Inflammatory macrophage treated with lipopolysaccharide for 4 hours (primary cell): ENCODE data around the gene TSACC.
A peak's percentile ranks its signal among the peaks of the same experiment; 100 is the strongest.

ENCODE experiments used
- DNase-seq: peaks from one replicate; pipeline ENCODE4 v3.0.0-alpha.2; 2020

The TSACC gene

DNA sequence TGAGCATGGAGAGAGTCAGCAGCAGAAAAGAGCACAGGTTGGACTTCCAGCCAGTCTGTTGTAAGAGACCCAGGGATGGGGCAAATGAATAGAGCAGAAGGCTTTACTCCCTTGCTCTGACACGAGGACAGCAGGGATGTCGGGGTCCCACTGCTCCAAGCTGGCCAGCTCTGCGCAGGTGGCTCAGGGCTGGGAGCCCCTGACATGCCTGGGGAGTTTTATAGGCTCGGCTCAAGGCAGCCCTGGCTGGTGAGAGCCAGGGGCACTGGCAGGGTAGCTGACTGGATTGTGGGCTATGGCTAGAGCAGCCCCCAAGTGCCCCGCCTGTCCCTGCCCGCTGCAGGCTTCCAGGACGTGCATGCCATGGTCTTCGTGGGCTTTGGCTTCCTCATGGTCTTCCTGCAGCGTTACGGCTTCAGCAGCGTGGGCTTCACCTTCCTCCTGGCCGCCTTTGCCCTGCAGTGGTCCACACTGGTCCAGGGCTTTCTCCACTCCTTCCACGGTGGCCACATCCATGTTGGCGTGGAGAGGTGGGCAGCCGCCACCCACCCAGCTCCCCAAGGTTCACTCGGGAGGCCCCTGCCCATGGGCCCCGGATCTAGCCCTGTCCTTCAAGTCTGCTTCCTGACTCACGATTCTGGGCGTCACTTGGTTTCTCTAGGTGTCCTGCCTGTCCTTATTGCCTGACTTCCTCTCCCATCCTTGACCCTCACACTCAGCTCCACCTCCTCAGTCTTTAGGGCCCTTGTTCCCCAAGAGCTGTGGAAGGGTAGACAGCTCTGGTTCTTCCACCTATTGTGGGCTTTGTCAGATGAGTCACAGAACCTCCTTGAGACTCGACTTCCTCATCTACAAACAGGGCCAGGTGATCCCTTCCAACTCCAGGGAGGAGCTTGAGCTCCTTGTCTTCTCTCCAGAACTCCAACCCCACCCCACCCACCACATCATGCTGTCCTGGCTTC, 38.9 kb downstream of the TSACC start:
- no peak for DNase-seq

GRCh38 chr1:156378557-156378956, 40.2 kb downstream of the TSACC start:
- no peak for DNase-seq

GRCh38 chr1:156379420-156380165, 41.3 kb downstream of the TSACC start:
- DNase-seq: no peak

- no peak for DNase-seq
Measured at GRCh38 chr1:156382561-156382960, 44.2 kb downstream of the TSACC start.

DNA sequence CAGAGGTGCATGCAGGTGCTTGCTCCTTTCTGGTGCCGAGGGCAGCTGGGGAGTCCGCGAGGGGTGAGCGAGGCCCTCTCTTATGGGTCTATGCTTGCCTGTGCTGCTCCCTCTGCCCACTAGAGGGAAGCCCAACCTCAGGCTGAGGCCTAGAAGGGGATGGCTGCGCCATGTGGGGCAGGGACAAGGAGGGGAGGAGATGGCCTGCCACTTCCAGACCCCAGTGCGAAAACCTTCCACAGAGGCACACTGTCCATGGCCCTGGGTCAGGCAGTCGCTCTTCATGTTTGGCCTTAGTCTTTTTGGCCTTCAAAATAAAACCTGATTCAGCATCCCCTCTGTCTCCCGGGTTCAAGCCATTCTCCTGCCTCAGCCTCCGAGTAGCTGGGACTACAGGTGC, 44.7 kb downstream of the TSACC start:
- peak; percentile 63 for DNase-seq

DNA sequence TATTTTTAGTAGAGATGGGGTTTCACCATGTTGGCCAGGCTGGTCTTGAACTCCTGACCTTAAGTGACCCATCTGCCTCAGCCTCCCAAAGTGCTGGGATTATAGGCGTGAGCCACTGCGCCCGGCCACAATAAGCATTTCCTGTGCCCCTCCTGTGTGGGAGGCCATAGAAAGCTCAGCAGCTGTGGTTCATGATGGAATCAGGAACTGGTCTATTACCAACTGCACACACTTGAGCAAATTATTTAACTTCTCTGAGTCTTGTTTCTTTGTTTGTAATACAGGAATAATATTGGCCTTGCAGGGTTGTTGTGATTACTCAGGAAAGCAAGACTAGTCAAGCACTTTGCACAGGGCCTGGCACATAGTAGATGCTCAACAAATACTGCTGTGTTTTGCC, 45.7 kb downstream of the TSACC start:
- peak; percentile 82 for DNase-seq

DNA sequence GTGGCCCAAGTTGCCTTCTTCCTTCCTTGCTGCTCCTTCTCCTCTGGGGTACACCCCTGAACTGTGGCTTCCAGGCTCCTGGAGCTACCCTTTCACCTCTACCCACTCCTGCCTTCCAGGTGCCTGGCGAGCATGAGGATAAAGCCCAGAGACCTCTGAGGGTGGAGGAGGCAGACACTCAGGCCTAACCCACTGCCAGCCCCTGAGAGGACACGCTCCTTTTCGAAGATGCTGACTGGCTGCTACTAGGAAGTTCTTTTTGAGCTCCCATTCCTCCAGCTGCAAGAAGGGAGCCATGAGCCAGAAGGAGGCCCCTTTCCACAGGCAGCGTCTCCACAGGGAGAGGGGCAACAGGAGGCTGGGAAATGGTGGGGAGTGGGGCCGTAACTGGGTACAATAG, 46.3 kb downstream of the TSACC start:
- DNase-seq: no peak

GRCh38 chr1:156385534-156386031, 47.3 kb downstream of the TSACC start:
- peak; percentile 60 for DNase-seq

DNA sequence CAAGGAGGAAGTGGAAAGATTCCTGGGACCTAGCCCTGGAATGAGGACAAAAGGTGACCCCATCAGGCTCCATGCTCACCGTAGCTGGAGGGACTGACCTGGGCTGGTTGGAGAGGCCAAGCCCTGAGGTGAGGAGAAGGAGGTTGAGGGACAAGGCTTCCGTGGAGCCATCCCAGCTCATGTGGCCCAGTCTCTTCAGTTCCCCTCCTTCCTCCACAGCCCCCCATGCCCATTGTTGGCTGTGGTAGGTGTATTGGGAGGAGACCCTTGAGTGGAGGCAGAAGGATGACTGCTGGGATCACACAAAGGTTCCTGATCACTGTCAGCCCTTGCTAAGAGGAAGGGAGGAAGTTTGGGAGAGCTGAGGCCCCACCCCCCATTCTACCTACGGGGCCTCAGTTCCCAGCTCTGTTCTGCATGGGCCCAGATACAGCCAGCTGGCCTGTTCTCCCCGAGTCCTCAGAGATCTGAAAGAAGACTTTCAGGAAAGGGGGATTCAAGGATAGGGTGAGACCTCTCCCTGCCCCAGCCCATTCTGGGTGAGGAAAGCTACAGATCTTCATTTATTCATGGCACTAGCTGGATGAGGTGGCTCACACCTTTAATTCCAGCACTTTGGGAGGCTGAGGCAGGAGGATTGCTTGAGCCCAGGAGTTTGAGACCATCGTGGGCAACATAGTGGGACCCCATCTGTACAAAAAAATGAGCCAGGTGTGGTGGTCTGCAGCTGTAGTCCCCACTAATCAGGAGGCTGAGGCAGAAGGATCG, 48.0 kb downstream of the TSACC start:
- no peak for DNase-seq

GRCh38 chr1:156386949-156387869, 48.9 kb downstream of the TSACC start:
- DNase-seq: no peak

GRCh38 chr1:156387870-156388173, 49.5 kb downstream of the TSACC start:
- no peak for DNase-seq

DNA sequence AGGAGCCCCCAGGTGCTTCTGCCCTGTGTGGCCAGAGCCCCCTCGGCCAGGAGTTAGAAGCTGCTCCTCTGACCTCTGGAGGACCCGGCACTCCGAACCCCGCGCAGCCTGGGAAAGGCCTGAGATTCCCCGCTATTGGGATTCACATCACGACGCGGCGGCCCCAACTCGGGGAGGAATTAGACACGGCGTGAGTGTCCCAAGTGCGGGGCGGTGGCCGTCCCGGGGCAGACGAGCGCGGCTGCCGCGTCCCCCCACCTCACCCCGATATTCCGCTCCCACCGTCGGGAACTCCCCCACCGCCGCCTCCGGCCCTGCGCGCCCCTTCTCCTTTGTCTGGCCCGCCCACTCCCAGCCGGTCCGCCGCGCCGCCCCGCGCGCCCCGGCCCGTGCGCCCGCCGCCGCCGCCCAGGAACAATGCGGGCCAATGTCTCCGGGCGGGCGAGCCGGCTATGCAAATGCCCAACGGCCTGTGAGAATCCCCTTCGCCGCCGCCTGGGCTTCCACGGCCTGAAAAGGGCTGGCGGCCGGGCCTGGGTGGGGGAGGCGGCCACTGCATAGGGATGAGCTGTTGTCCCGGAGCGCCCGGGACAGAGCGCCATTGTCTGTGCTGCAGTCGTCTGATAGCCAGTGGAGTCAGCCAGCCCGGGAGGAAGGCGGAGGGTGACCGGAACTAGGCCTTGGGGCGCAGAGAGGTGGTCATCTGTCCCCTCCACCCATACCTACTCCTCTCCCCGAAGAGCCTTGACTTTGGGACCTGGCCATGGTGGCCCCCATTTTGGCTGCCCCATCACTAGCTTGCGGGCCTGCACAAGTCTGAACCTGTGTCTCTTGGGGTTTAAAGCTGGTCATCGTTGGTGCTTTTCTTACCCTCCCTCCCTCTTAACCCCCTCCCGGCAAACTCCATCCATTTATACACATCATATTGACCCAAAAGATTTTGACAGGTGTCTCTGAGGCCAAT, 50.1 kb downstream of the TSACC start:
- no peak for DNase-seq

- no peak for DNase-seq
Measured at GRCh38 chr1:156389311-156389710, 51.0 kb downstream of the TSACC start.

- DNase-seq: no peak
Measured at GRCh38 chr1:156390469-156391365, 52.4 kb downstream of the TSACC start.

GRCh38 chr1:156391366-156391677, 53.0 kb downstream of the TSACC start:
- no peak for DNase-seq

DNA sequence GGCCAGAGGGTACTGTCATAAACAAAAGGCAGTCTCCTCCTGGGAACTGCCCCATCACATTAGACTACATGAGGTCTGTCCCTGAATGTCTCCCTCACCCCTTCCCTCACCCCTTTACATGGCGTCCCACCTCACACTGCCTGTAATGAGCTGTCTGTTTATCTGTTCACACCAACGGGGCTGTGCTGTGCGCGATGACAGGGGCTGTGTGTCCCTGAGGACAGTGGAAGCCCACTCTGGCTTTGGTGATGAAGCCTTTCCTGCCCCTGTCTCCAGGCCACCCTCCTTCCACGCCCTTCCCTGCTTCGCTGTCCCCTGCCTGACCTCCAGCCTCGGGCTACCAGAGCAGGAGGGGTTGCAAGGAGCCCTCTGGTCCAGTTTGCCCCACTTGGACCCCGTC, 53.4 kb downstream of the TSACC start:
- DNase-seq: no peak

DNA sequence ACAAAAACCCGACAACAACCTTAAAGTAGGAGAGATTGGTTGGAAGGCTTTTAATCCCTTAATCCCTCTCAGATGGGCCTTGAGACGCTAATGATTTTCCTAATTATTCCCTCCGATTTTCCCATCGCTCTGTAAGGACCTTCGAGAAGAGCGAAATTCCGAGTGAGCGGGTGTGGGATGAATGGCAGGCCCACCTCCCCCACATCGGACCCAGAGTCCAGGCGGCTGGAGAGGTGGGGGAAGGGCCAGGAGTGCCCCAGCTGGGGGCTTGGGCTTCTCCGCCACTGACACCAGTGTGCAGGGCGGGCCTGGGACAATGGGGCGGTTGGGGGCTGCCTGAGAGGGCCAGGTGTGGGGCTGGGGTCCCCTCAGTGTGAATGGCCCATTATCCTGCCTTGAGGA, 54.1 kb downstream of the TSACC start:
- DNase-seq: no peak

DNA sequence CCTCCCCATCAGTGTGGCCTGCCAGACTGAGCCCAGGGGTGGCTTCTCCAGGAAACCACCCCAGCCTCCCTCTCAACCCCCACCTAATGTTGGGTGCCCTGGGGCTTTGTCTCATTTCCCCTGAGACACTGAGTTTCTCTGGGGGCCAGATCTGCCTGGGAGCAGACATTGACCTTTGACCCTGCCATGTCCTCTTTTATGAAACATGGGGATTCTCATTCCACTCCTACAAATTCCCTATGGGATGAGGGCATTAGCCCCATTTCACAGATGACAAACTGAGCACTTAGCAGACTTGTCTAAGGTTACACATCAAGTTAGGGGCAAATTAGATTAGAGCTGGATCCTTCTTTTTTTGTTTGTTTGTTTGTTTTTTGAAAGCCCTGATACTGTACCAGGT, 54.8 kb downstream of the TSACC start:
- DNase-seq: no peak

DNA sequence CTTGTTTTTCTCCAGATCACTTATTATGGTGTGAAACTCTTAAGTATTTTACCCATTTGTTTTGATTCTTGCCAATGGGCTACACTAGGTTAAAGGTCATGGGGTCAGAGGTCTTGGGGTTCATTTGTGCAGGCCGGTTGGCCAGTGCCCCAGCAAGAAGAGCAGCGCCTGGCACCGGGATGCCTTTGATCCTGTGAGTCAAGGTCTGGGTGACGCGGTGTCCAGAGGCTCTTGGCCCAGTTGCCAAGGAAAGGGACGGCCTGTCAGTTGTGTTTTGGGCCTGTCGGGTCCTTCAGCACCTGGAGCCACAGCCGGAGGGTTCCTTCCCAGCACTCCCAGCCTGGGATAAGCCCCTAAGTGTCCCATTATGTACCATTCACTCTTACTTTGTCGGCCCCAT, 55.8 kb downstream of the TSACC start:
- no peak for DNase-seq

GRCh38 chr1:156394835-156395461, 56.6 kb downstream of the TSACC start:
- DNase-seq: peak; percentile 39
